Naive B cell (primary cell): ENCODE measurements around the gene GGA2. TPM values are rescaled to one million over a fixed set of nuclear protein-coding genes. Genes with fewer than 3 reads are reported as not detected.
"Not testable (repeated sequence)": the region's sequence is repeated elsewhere in the genome, so short reads cannot be mapped to it uniquely, and the experiment has no call there.

Source experiments
- ATAC-seq, 2 donors: fragments of 150-1000 bp; cut with Tn5 transposase; 2 replicates each; pipeline ENCODE4 v1.10.0; 2021; ENCODE audit warnings: low read depth in 2 of 2, mild to moderate bottlenecking in 2 of 2, moderate library complexity in 2 of 2
- DNase-seq: peaks from one replicate; pipeline ENCODE4 v3.0.0; 2022
- H3K27ac Mint-ChIP-seq, 6 donors: one replicate each; pipeline ENCODE4 v1.8.0; 2020 to 2022; ENCODE audit warnings: mild to moderate bottlenecking in 6 of 6, mixed read lengths in 6 of 6, moderate library complexity in 5 of 6, inconsistent platforms in 2 of 6
- H3K27me3 Mint-ChIP-seq, 3 donors: one replicate each; pipeline ENCODE4 v1.8.0; 2021 to 2022; ENCODE audit warnings: mixed read lengths in 3 of 3, mild to moderate bottlenecking in 1 of 3
- H3K36me3 Mint-ChIP-seq, 2 donors: one replicate each; pipeline ENCODE4 v1.8.0; 2020 to 2022; ENCODE audit warnings: mixed read lengths in 2 of 2, inconsistent platforms in 1 of 2, mild to moderate bottlenecking in 1 of 2
- H3K4me1 Mint-ChIP-seq, 3 donors: one replicate each; pipeline ENCODE4 v1.8.0; 2020 to 2022; ENCODE audit warnings: mixed read lengths in 3 of 3, inconsistent platforms in 1 of 3, mild to moderate bottlenecking in 1 of 3, moderate library complexity in 1 of 3
- H3K4me3 Mint-ChIP-seq, 8 donors: one replicate each; pipeline ENCODE4 v1.8.0; 2020 to 2022; ENCODE audit warnings: mild to moderate bottlenecking in 8 of 8, mixed read lengths in 8 of 8, moderate library complexity in 8 of 8, inconsistent platforms in 2 of 8
- H3K9me3 Mint-ChIP-seq, 7 donors: one replicate each; pipeline ENCODE4 v1.8.0; 2020 to 2022; ENCODE audit warnings: mixed read lengths in 7 of 7, mild to moderate bottlenecking in 5 of 7, inconsistent platforms in 2 of 7, moderate library complexity in 1 of 7
- polyA plus RNA-seq, 6 donors: library from polyadenylated mRNA; unstranded; fragments of 300-500 nt; fragmentation: Illumina TruSeq; gene quantifications; one replicate each; pipeline ENCODE4 v1.2.3, GENCODE V29; 2021; ENCODE audit warnings: low read depth in 6 of 6

The GGA2 gene
- polyA plus RNA-seq, 6 donors from 2014 or later, result 154 to 303 (median 222) TPM

DNA sequence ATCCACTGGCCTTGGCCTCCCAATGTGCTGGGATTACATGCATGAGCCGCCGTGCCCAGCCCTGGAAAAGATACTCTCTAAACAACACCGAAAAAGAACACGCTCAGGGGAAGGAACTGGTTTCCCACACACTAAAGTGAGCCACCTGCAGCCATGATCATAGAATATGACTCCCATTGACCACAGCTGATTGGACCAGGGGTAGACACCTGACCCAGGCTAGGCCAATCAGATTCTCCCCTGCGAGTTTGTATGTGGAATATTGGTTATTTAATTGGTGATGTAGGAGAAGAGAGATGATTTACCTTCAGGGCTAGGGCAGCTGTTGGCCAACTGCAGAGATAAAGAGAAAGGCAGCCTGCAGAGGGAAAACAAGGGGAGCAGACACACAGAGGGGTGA is 9.0 kb upstream of the GGA2 start:
- H3K4me1 Mint-ChIP-seq, result peaks cover 37 to 78% (median 70%) of the 10 kb centered on the region in 3 donors

DNA sequence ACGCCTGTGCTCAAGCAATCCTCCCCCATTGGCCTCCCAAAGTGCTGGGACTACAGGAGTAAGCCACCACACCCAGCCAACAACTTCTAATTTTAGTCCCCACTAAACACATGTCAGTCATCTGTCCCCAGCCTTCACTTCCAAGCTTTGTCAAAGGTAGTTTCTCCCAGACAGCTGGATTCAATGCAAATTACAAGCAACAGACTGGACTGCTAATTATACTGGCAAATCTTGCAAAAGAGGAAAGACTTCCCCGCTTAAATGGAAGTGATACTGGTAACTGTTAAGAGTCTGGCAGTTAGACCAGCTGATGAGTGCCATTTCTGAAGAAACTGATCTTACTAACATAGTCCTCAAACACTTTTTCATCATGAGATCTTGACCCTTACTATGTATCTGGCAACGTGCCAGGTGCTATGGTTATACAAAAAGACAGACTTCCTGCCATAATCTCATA is 8.2 kb upstream of the GGA2 start:
- peak; percentile 76 for DNase-seq
- peak; percentile 54 to 55 for ATAC-seq
- Mint-ChIP-seq H3K27me3 (no peaks in the 10 kb centered on the region), H3K4me1 (peaks cover 37 to 74% (median 69%) of the 10 kb centered on the region in 3 donors), H3K27ac (peak overlapping the region; percentile 86 to 100 (median 98)), H3K4me3 (peak overlapping the region; percentile 55 to 94 (median 77)), H3K36me3 (peaks cover 0 to 10% of the 10 kb centered on the region in 2 donors), H3K9me3 (peaks cover 0 to 8% (median 0%) of the 10 kb centered on the region in 7 donors)

More for the DNA sequence above, 9.0 kb upstream of the GGA2 start:
- H3K36me3 Mint-ChIP-seq, result peaks cover 0 to 13% of the 10 kb centered on the region in 2 donors
- ATAC-seq, result no peak
- DNase-seq, result no peak
- no peaks in the 10 kb centered on the region for H3K27me3 Mint-ChIP-seq
- H3K9me3 Mint-ChIP-seq, result peaks cover 0 to 8% (median 0%) of the 10 kb centered on the region in 7 donors
- peak overlapping the region in 7 of 8 donors; percentile 27 to 79 (median 67) for H3K4me3 Mint-ChIP-seq
- H3K27ac Mint-ChIP-seq, result peak overlapping the region; percentile 76 to 100 (median 98)

DNA sequence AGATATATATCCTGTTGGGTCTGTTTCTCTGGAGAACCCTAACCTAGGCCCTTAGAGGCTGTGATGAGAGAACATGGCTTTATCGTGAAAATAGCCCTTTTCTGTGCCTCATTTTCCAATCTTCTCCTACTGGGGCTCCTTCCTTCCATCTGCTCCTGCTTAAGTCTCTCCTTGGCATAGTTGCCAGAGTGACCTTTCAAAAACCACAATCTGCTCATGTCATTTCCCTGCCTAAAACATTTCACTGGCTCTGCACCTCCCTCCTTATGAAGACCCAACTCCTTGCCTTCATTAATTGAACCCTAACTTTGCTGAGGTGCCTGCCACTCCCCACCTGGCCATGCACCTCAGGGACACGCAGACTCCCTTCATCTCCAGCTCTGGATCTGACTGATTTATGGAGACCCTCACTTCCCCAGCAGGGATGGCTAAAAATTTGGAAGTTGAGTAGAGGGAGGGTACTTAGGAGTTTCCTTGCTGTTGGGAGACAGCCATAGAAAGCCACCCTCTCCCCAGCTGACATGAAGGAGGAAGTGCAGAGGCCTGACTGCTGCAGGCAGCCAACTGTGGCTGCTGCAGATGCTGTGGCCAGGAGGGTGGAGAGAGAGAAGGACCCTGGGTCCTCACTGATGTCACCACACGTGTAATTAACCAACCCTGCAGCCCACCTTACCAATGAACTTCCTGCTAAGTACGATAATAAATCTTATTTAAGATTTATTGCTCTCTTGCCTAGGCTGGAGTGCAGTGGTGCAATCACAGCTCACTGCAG is 6.3 kb upstream of the GGA2 start:
- Mint-ChIP-seq H3K27ac (peak overlapping the region; percentile 76 to 98 (median 98)), H3K27me3 (no peaks in the 10 kb centered on the region), H3K4me1 (peaks cover 42 to 85% (median 68%) of the 10 kb centered on the region in 3 donors), H3K9me3 (peaks cover 0 to 8% (median 0%) of the 10 kb centered on the region in 7 donors), H3K36me3 (no peaks in the 10 kb centered on the region), H3K4me3 (peak overlapping the region in 7 of 8 donors; percentile 30 to 90 (median 61))
- ATAC-seq (peak; percentile 90 to 92), DNase-seq (peak; percentile 84)

DNA sequence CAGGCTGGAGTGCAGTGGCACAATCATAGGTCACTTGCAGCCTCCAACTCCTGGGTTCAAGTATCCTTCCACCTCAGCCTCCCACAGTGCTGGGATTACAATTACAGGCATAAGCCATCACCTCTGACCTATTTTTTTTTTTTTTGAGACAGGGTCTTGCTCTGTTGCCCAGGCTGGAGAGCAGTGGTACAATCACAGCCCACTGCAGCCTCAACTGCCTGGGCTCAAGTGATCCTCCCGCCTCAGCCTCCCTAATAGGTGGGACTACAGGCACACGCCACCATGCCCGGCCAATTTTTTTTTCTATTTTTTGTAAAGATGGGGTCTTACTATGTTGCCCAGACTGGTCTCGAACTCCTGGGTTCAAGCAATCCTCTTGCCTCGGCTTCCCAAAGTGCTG is 5.6 kb upstream of the GGA2 start:
- peaks cover 0 to 8% (median 0%) of the 10 kb centered on the region in 7 donors for H3K9me3 Mint-ChIP-seq
- H3K27ac Mint-ChIP-seq, result peak overlapping the region in 5 of 6 donors; percentile 86 to 98 (median 97)
- ATAC-seq, result no peak
- no peaks in the 10 kb centered on the region for H3K27me3 Mint-ChIP-seq
- no peak for DNase-seq
- peak overlapping the region in 1 of 8 donors; percentile 37 for H3K4me3 Mint-ChIP-seq
- no peaks in the 10 kb centered on the region for H3K36me3 Mint-ChIP-seq
- H3K4me1 Mint-ChIP-seq, result peaks cover 39 to 84% (median 63%) of the 10 kb centered on the region in 3 donors

DNA sequence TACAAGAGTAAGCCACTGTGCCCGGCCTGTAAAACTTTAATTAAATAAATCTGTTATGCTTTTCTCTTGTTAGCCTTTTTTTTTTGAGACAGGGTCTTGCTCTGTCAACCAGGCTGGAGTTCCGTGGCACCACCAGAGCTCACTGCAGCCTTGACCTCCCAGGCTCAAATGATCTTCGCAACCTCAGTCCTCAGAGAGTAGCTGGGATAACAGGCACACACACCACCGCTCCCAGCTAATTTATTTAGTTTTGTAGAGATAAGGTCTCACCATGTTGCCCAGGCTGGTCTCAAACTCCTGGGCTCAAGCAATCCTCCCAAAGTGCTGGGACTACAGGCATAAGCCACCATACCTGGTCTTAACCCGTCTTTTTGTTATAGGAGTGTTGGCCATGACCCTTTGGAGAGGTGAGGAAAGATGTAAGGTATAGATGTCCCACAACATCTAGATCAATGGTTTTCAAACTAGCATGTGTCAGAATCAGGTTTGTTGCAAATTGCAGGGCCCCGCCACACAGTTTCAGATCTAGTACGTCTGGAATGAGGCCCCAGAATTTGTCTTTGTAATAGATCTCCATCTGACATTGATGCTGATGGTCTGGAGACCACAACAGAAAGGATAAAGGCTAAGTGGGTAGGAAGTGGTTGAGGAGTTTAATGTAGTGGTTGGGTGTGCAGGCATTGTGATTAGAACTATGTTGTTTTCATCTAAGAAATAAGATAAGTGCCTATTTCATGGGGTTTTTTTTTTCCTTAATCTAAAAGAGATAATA is 4.3 kb upstream of the GGA2 start:
- Mint-ChIP-seq H3K4me1 (peaks cover 42 to 74% (median 56%) of the 10 kb centered on the region in 3 donors), H3K36me3 (peaks cover 0 to under 1% of the 10 kb centered on the region in 2 donors), H3K27ac (peak overlapping the region; percentile 15 to 98 (median 70)), H3K27me3 (no peaks in the 10 kb centered on the region), H3K4me3 (peak overlapping the region in 3 of 8 donors; percentile 15 to 69 (median 26)), H3K9me3 (peaks cover 0 to 8% (median 0%) of the 10 kb centered on the region in 7 donors)
- no peak for DNase-seq
- no peak for ATAC-seq

DNA sequence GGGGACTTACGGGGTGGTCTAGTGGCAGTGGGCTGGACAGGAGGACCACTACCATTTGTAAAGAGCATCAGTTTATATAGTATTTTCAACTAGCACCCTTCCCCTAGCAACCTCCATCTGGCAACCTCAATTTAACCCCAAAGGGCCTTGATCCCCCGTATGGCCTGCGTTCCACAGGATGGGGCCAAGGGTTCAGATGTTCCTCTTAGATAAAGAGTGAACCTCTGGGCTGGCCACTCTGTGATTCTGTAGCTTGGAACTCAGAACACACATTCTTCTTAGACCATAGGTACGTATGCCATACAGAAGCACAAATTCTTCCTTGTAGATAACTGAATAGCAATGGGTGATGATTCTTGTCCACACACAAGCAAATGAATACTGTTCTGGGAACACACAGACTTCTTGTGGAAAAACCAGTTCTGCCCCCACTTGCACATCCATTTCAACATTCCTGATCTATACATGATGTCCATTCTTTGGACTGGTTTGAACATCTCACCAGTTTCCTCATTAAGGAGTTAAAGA is 1.9 kb upstream of the GGA2 start:
- peaks cover 37 to 72% (median 56%) of the 10 kb centered on the region in 3 donors for H3K4me1 Mint-ChIP-seq
- no peaks in the 10 kb centered on the region for H3K27me3 Mint-ChIP-seq
- peaks cover 15 to 18% of the 10 kb centered on the region in 2 donors for H3K36me3 Mint-ChIP-seq
- peak overlapping the region in 2 of 6 donors; percentile 88 to 95 for H3K27ac Mint-ChIP-seq
- peak overlapping the region in 5 of 8 donors; percentile 7 to 84 (median 30) for H3K4me3 Mint-ChIP-seq
- H3K9me3 Mint-ChIP-seq, result peaks cover 0 to 2% (median 0%) of the 10 kb centered on the region in 7 donors
- ATAC-seq (no peak), DNase-seq (no peak)

DNA sequence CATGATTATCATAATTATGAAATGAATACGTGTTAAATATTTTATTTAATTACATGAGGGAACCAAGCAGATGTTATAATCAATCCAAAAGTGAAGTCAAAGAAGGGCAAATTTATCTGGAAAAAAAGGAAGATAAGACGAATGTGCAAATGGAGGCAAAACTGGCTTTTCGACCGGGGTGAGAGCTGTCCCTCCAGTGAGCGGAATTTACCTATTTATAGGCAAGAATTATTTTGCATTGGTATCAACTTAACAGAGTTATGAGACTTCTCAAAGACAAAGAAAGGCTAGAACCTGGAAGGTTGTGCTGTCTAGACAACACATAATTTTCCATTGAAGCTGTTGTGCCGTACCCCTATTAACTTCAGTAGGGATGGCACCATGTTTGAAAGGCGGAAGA is 1.4 kb upstream of the GGA2 start:
- DNase-seq (no peak), ATAC-seq (no peak)
- no peaks in the 10 kb centered on the region for H3K27me3 Mint-ChIP-seq
- H3K9me3 Mint-ChIP-seq, result no peaks in the 10 kb centered on the region
- peak overlapping the region in 5 of 8 donors; percentile 73 to 98 (median 88) for H3K4me3 Mint-ChIP-seq
- H3K36me3 Mint-ChIP-seq, result peaks cover 15 to 18% of the 10 kb centered on the region in 2 donors
- H3K27ac Mint-ChIP-seq, result peak overlapping the region in 3 of 6 donors; percentile 7 to 95 (median 88)
- peaks cover 39 to 74% (median 60%) of the 10 kb centered on the region in 3 donors for H3K4me1 Mint-ChIP-seq

DNA sequence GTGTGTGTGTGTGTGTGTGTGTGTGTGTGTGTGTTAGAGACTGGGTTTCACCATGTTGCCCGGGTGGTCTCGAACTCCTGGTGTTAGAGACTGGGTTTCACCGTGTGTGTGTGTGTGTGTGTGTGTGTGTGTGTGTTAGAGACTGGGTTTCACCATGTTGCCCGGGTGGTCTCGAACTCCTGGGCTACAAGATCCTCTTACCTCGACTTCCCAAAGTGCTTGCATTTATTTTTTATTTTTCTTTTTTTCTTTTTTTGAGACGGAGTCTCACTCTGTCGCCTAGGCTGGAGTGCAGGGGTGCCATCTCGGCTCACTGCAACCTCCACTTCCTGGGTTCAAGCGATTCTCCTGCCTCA is 599 bp upstream of the GGA2 start:
- ATAC-seq, H3K9me3 Mint-ChIP-seq, H3K27me3 Mint-ChIP-seq, DNase-seq: not testable (repeated sequence)
- peak overlapping the region; percentile 75 to 95 (median 93) for H3K27ac Mint-ChIP-seq
- H3K4me3 Mint-ChIP-seq, result peak overlapping the region; percentile 82 to 98 (median 92)
- H3K4me1 Mint-ChIP-seq, result peaks cover 41 to 74% (median 61%) of the 10 kb centered on the region in 3 donors
- H3K36me3 Mint-ChIP-seq, result peaks cover 15 to 18% of the 10 kb centered on the region in 2 donors

DNA sequence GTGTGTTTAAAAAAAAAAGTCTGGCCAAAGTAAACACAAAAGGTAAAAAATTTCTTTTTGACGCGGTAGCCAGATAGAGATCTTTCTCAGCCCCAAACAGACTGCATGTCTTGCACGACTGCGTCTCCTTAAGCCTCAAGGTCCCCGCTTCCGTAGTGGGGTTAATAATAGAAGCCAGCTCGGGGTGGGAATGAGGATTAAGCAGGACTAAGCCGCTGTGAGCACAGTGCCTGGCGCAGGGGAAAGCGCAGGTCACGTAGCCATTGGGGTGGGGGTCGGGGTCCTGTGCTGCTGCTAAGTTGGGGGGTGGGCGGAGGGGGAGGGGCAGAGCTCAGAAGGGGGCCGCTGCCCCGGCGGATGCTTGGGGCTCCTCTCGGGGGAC is 521 bp downstream of the GGA2 start:
- Mint-ChIP-seq H3K4me3 (peak overlapping the region; percentile 89 to 99 (median 97)), H3K36me3 (peaks cover 15 to 18% of the 10 kb centered on the region in 2 donors), H3K4me1 (peaks cover 50 to 75% (median 56%) of the 10 kb centered on the region in 3 donors), H3K9me3 (no peaks in the 10 kb centered on the region), H3K27me3 (no peaks in the 10 kb centered on the region), H3K27ac (peak overlapping the region; percentile 53 to 98 (median 94))
- peak; percentile 9 for ATAC-seq
- no peak for DNase-seq

DNA sequence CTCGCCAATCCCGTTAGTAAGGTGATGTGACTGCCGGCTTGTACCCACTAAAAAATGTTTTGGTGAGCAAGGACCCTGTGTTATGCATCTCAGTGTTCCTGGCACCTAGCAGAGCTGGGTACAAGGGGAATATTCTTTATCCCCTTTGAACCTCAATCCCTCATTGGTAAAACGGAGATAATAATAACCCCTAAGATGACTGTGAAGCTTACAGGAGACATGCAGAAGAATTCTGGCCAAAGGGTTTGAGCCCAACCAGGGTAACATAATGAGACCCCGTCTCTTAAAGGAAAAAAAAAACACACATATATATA is 896 bp downstream of the GGA2 start:
- Mint-ChIP-seq H3K36me3 (peaks cover 15 to 18% of the 10 kb centered on the region in 2 donors), H3K27ac (peak overlapping the region; percentile 90 to 98 (median 94)), H3K4me1 (peaks cover 50 to 75% (median 57%) of the 10 kb centered on the region in 3 donors), H3K4me3 (peak overlapping the region; percentile 89 to 99 (median 97)), H3K9me3 (no peaks in the 10 kb centered on the region), H3K27me3 (no peaks in the 10 kb centered on the region)
- DNase-seq (no peak), ATAC-seq (no peak)

DNA sequence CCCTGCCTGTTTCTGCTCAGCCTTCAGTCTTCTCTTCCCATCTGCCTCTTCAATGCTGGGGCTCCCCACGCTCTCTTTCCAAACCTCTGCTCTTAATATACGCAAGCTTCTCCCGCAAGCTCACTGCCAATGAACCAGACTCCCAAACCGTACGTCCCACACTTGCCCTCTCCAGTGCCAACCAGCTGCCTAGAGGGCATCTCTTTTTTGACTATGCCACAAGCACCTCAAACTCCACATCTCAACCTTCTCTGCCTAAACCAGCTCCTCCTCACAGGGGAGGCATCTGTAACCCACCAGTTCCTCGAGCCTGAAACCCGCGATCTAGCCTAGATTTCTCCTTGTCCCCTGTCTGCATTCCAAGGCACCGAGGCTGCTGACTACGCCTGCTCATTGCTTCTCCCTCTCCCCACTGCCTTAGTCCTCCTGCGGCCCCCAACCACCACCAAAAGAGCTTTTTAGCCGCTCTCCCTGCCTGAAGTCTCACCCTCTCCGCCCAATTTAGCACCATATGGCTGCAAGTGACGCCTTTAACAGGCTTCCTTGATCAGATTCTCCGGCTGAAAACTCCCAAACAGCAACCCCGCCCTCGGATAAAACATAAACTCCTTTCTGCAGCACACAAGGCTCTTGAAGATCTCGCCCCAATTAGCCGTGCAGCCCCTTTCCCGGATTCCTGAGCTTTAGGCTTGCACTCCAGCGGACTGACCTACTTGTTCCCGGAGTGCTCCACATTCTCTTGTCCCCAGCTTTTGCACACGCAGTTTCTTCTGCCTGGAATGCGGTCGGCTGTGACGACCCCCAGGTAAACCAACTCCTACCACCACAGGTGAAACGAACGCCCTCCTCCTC is 1.5 kb downstream of the GGA2 start:
- peaks cover 15 to 18% of the 10 kb centered on the region in 2 donors for H3K36me3 Mint-ChIP-seq
- no peaks in the 10 kb centered on the region for H3K9me3 Mint-ChIP-seq
- ATAC-seq (no peak), DNase-seq (no peak)
- H3K27me3 Mint-ChIP-seq, result no peaks in the 10 kb centered on the region
- peaks cover 50 to 80% (median 60%) of the 10 kb centered on the region in 3 donors for H3K4me1 Mint-ChIP-seq
- H3K4me3 Mint-ChIP-seq, result peak overlapping the region; percentile 89 to 99 (median 97)
- peak overlapping the region; percentile 90 to 98 (median 94) for H3K27ac Mint-ChIP-seq

DNA sequence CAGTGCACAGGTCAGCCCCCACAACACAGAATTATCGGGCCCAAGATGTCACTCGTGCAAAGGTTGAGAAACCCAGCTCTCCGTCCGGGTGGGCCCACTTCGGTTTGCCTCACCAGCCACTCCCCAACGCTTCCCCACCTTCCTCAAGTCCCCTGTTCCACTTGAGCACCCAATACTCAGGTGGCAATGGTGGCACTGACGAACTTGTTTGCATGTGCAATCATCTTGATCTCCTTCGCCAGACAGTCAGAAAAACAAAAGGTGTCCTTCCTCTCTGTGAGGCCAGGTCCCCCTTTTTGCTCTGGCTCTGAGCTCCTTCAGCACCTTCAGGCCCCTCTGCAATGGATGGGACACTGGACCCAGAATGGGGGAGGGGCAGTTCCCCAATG is 3.7 kb downstream of the GGA2 start:
- DNase-seq, result peak; percentile 76
- H3K27ac Mint-ChIP-seq, result peak overlapping the region; percentile 95 to 98 (median 98)
- peaks cover 15 to 18% of the 10 kb centered on the region in 2 donors for H3K36me3 Mint-ChIP-seq
- peak; percentile 58 to 62 for ATAC-seq
- no peaks in the 10 kb centered on the region for H3K9me3 Mint-ChIP-seq
- peak overlapping the region; percentile 82 to 99 (median 94) for H3K4me3 Mint-ChIP-seq
- H3K27me3 Mint-ChIP-seq, result no peaks in the 10 kb centered on the region
- peaks cover 57 to 84% (median 67%) of the 10 kb centered on the region in 3 donors for H3K4me1 Mint-ChIP-seq
